Brain pericyte (primary cell): ENCODE data around the gene ADGRD1.

Experiments
- DNase-seq: peaks from one replicate; pipeline ENCODE4 v3.0.0-alpha.2; 2012; ENCODE audit warnings: low read depth, low spot score

Gene ADGRD1

GRCh38 chr12:131135786-131136538 is 182.3 kb downstream of the ADGRD1 start:
- DNase-seq = no peak

DNA sequence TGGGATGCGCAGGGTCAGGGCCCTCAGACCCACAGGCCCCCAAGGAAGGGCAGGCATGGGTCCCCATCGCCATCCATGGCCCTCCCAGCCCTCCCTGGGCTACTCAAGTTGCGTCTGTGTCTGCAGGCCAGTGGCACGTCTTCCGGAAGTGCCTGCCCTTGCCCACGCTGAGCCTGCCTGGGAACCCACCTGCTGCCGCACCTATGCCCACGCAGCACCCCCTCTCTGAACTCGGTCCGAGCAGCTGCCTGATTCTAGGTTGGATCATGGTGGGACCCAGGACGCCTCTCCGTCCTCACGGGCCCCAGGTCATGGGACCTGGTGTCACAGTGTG is 182.8 kb downstream of the ADGRD1 start:
- no peak for DNase-seq

GRCh38 chr12:131137009-131137835 is 183.5 kb downstream of the ADGRD1 start:
- DNase-seq = no peak

DNA sequence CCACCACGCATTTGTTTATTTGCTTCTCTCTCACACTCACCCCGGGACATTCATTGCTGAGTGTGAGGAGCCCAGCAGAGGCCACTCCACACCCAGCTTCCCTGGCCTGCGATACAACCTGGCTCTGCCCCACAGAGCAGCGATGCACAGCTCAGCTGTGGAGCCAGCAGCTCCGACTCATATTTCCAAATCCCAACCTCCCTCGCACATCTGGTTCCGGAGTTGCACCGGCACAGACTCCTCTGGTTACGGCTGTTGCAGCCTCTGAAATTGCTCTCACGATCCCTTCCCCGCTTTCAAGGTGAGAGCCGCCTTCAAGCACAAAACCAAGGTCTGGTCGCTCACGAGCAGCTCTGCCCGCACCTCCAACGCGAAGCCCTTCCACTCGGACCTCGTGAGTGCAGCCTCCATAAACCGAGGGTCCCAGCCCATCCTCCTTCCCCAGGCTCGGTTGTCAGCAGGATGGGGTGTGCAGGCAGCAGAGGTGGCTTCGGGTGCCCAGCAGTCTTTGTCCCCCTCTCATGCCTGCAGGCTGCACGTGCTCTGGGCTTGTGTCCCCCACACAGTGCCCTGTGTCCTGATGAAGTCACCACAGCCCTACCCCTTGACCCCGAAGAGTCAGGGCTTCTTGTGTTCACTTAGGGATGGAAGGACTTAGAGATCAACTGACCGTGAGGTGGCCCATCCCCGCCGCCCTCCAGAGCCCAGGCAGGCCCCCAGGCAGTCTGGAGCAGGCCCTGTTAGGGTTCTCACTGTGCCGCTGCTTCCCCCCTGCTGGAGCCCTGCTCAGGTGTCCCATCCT is 184.3 kb downstream of the ADGRD1 start:
- DNase-seq = no peak

GRCh38 chr12:131138638-131139362 is 185.1 kb downstream of the ADGRD1 start:
- no peak for DNase-seq

GRCh38 chr12:131139363-131140068 is 185.8 kb downstream of the ADGRD1 start:
- no peak for DNase-seq

DNA sequence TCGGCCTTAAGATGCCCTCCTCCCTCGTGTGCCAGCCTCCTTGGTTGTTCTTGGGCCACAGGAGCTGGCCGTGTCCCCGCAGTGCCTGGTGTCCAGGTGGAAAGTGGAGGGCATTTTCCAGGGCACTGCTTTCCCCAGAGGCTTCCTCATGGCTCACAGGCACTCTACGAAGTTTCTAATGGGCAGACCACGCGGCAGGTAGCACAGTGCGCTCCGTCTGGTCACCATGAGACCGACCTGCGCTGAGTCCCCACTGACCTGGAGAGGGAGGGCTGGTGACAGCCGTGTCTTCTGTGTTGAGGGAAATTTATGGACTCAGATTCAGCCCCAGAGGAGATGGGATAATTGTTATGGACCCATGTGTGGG is 186.3 kb downstream of the ADGRD1 start:
- no peak for DNase-seq

DNA sequence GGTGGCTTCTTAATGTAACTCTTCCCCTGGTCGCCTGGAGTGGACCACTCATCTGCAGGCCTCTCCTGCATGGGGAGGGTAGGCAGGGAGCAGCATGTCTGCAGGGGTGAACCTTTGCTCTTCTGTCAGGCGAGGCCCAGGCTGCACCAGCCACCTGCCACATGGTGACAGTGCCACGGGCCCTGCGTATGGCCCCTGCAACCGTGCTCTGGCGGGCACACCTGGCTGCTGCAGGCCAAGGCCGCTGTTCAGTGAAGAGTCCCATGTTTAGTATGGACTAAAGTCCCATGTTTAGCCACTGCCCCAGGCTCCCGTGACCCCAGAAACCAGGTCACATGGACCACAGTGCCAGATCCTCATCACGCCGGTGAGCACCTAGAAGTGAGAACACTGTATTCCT is 187.0 kb downstream of the ADGRD1 start:
- DNase-seq = no peak

GRCh38 chr12:131141514-131141913 is 187.8 kb downstream of the ADGRD1 start:
- no peak for DNase-seq

DNA sequence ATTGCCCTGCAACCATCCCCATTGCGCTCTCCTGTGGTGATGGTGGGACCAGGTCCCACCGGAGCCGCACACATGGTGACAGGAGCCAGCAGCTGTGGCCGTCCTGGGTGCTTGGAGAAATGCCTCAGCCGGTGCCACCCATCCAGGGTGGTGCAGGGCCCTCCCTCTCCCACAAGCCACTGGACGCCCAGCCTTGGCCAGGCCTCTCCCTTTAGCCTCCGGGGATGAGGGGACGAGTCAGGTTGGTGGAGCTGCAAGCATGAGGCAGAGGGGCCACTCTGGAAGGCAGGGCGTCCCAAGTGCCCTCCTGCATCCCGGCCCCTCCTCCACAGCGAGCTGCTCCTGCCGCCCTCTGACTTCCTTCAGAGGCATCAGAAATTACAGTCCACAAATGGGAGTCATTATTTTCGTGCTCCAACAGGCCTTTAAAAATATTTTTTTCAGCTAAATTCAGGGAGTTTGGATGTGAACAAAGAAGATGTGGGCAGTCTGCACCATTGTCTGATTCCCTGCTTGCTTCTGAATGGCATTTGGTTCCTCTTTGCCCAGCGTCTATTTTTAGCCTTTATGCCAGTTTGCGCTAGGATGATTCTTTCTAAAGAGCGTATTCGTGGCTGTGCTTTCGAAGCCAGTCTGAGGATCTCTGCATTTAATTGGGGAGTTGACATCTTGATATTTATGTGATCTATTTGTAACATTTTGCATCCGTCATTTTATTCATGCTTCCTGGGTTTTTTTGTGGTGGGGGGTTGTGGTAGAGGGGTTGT is 189.4 kb downstream of the ADGRD1 start:
- no peak for DNase-seq

GRCh38 chr12:131146173-131146675 is 192.5 kb downstream of the ADGRD1 start:
- DNase-seq = no peak

DNA sequence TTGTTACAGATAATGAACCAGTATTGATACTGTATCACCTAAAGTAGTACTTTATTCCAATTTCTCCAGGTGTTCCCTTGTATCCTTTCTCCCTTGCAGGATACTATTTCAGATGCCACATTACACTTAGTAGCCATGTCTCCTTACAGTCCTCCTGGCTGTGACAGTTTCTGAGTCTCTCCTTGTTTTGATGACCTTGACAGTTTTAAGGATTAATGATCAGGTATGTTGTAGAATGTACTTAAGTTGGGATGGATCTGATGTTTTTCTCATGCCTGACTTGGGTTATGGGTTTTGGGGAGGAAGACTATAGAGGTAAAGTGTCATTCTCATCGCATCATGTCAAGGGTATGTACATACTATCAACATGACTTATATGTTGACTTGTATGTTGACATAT is 193.6 kb downstream of the ADGRD1 start:
- no peak for DNase-seq

DNA sequence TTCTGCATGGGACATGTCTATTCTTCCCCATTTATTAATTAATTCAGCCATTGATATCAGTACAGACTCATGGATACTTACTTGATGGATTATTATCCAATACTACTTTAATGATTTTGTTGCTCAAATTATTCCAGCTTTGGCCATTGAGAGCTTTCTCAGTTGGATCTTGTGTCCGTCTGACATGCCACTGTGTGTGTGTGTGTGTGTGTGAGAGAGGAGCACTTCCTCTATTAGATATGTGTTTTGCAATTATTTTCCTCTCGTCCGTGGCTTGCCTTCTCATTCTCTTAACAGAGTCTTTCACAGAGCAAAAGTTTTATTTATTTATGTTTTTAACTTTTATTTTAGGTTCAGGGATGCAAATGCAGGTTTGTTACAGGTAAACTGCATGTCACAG is 194.2 kb downstream of the ADGRD1 start:
- DNase-seq = no peak

- DNase-seq = no peak
These were observed 198.0 kb downstream of the ADGRD1 start for GRCh38 chr12:131151558-131152345.

DNA sequence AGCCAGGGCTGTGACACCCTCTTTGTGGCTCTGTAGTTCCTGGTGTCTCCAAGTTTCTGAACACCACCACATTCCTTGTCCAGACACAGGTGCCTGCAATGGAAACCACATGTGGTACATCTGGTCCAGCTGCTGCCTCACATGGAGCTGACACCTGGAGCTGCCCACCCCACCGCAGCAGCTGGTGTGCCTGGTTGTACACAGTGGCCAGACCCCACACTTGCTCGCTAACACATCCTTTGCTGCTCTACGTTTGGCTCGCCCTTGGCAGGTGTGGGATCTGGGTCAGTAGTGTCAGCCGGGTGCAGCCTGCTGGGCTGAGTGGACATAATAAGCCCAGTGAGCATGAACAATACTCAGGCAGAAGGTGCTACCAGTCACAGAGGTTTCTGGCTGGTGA is 198.9 kb downstream of the ADGRD1 start:
- DNase-seq = no peak

DNA sequence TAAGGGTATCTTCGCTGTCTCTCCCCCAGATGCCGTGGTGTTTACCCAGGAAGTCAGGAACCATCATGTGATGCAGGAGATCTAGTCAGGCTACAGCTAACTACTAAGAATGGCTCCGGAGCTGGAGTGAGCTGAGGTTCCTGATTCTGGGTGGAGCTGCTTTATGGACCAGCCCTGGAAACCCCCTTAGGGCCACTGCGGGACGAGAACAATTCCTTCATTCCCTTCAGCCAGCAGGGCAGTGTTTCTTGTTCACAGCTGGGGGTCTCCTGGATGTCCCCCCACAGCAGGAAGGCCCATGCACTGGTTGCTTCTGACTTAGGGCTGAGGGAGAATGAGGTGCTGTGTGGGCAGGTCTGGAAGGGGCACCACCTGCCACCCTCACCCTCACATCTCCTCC is 199.3 kb downstream of the ADGRD1 start:
- no peak for DNase-seq

GRCh38 chr12:131153956-131154355 is 200.2 kb downstream of the ADGRD1 start:
- no peak for DNase-seq

DNA sequence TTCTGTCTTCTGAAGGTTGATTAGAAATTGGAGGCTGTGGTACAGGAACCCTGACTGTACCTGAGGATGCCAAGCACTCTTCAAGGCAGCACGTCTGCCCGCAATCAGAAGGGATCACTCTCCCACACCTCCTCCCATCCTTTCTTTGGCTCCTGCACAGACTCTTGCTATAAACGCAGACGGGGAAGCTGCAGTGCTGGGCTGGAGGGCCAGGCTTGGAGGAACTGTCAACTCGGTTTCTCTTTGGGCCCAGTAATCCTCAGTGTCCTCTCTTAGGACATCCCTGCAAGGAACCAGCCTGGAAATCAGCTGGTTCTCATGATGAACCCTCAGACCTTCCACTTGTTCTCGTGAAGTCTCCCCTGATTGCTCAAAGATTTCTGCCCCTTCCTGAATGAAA is 201.4 kb downstream of the ADGRD1 start:
- no peak for DNase-seq

- no peak for DNase-seq
These were observed 204.0 kb downstream of the ADGRD1 start for GRCh38 chr12:131157743-131158142.
